ENCODE results near the gene SLC7A7. TPM values are rescaled to one million over a fixed set of nuclear protein-coding genes. Genes with fewer than 3 reads are reported as not detected.

SLC7A7 gene
- total and polyA plus RNA-seq, 9 of the 15 experiments (the other 6 are each of a cell fraction or from before 2014, with no cell fraction given) = 0.07 to 0.68 (median 0.41) TPM

GRCh38 chr14:22748206-22748605, 67.0 kb downstream of the SLC7A7 start (continued):
- TF ChIP-seq REST (IDR thresholded peaks at IDR 0.05; ENCODE audit: borderline replicate concordance) (no peak), REST (CRISPR knock-in tag; IDR thresholded peaks at IDR 0.05; ENCODE audit: low read depth) (no peak), PURB (CRISPR knock-in tag; IDR thresholded peaks at IDR 0.05; ENCODE audit: low read depth) (no peak), PKNOX1 (IDR thresholded peaks at IDR 0.05) (peak; percentile 73), PHF20 (IDR thresholded peaks at IDR 0.05; ENCODE audit: partially characterized antibody) (no peak), KLF1 (tag; IDR thresholded peaks at IDR 0.05) (no peak)
